Epithelial cell of esophagus (primary cell): ENCODE results near the gene SPACA4.

Experiments
- DNase-seq: peaks from one replicate; pipeline ENCODE4 v3.0.0; 2010; ENCODE audit warnings: low read depth
- H3K4me3 ChIP-seq: 2 replicates; pipeline ENCODE4 v1.5.1; 2011; ENCODE audit warnings: mild to moderate bottlenecking, low read length, control low read depth
- CTCF ChIP-seq: IDR thresholded peaks from 2 replicates; pipeline ENCODE4 v1.5.1; 2011; ENCODE audit warnings: low read depth, mild to moderate bottlenecking, low read length, control low read depth, inconsistent platforms; ENCODE audit not compliant: insufficient read depth; ENCODE audit errors: missing control alignments

Gene SPACA4

GRCh38 chr19:48639483-48640375 is 33.2 kb downstream of the SPACA4 start:
- no peak for DNase-seq
- TF ChIP-seq CTCF = no peak
- no peak overlapping the region for H3K4me3 ChIP-seq

GRCh38 chr19:48641850-48642249 is 35.3 kb downstream of the SPACA4 start:
- no peak for DNase-seq
- no peak for TF ChIP-seq CTCF
- no peak overlapping the region for H3K4me3 ChIP-seq

GRCh38 chr19:48642862-48643261 is 36.3 kb downstream of the SPACA4 start:
- no peak overlapping the region for H3K4me3 ChIP-seq
- no peak for TF ChIP-seq CTCF
- DNase-seq = no peak

- no peak for TF ChIP-seq CTCF
- DNase-seq = no peak
- H3K4me3 ChIP-seq = no peak overlapping the region
Observed at GRCh38 chr19:48644355-48644754, 37.8 kb downstream of the SPACA4 start.

- no peak for TF ChIP-seq CTCF
- peak overlapping the region; percentile 67 for H3K4me3 ChIP-seq
- DNase-seq = peak; percentile 73
Observed at GRCh38 chr19:48644839-48645619, 38.5 kb downstream of the SPACA4 start.

GRCh38 chr19:48645620-48646000 is 39.1 kb downstream of the SPACA4 start:
- no peak for DNase-seq
- no peak for TF ChIP-seq CTCF
- H3K4me3 ChIP-seq = peak overlapping the region; percentile 67
